Activated CD8-positive, alpha-beta T cell treated with anti-CD3 and anti-CD28 coated beads for 36 hours (primary cell): Measurements from ENCODE around the gene ENG. TPM values are rescaled to one million over a fixed set of nuclear protein-coding genes. Genes with fewer than 3 reads are reported as not detected.
A peak's percentile ranks its signal among the peaks of the same experiment; 100 is the strongest.

Experiments
- ATAC-seq: fragments of 200-7000 bp; cut with Tn5 transposase; one replicate; pipeline ENCODE4 v1.10.0; 2021; ENCODE audit warnings: mild to moderate bottlenecking, moderate library complexity
- CTCF ChIA-PET: fragments of 350-600 bp; sonication (Branson Sonifier 250); formaldehyde crosslinking; loops from one replicate; lab custom pipeline; 2021; ENCODE audit warnings: antibody characterized with exemption; lab: Charles Lee
- POLR2A ChIA-PET: fragments of 350-600 bp; sonication (Branson Sonifier 250); formaldehyde crosslinking; loops from one replicate; lab custom pipeline; 2021; ENCODE audit warnings: antibody characterized with exemption; lab: Charles Lee
- DNase-seq: peaks from one replicate; pipeline ENCODE4 v3.0.0-alpha.2; 2020
- H3K27ac Mint-ChIP-seq: one replicate; pipeline ENCODE4 v1.8.0; 2021; ENCODE audit warnings: mild to moderate bottlenecking, mixed read lengths
- H3K27me3 Mint-ChIP-seq: one replicate; pipeline ENCODE4 v1.8.0; 2021; ENCODE audit warnings: mixed read lengths
- H3K36me3 Mint-ChIP-seq: one replicate; pipeline ENCODE4 v1.8.0; 2021; ENCODE audit warnings: low read depth, mixed read lengths
- H3K4me1 Mint-ChIP-seq: one replicate; pipeline ENCODE4 v1.8.0; 2021; ENCODE audit warnings: low read depth, mixed read lengths
- H3K4me3 Mint-ChIP-seq: one replicate; pipeline ENCODE4 v1.8.0; 2021; ENCODE audit warnings: mild to moderate bottlenecking, moderate library complexity, mixed read lengths
- H3K9me3 Mint-ChIP-seq: one replicate; pipeline ENCODE4 v1.8.0; 2021; ENCODE audit warnings: mixed read lengths
- CTCF ChIP-seq: fragments of 200-600 bp; IDR thresholded peaks from one replicate; pipeline ENCODE4 v1.8.0; 2022; ENCODE audit warnings: antibody characterized with exemption, mild to moderate bottlenecking
- intact Hi-C: fragments of 100-400 bp; cut with micrococcal nuclease; formaldehyde crosslinking; loops from one replicate; pipeline ENCODE4 v1.10.0; 2022
- total RNA-seq, 2 experiments: library from RNA; stranded (reverse); gene quantifications; one replicate each; pipeline ENCODE4 v1.2.3, GENCODE V29; 2021

ENG gene
- total RNA-seq, 2 experiments from 2014 or later = 14.2 to 15.0 TPM

- ChIA-PET CTCF (interaction anchor here (1.2 to 16.0 kb wide), 3 partner anchors 6 to 144 kb away, joined by 4 to 144 read pairs (median 5); partner anchors contain the start of genes CDK9, SH2D3C and TOR2A), POLR2A (interaction anchor here (4.5 kb wide), 1 partner anchor 7 kb away, joined by 32 read pairs; the partner anchor contains the start of gene CDK9)
- Mint-ChIP-seq H3K4me3 (peak overlapping the region; percentile 99), H3K9me3 (no peaks in the 10 kb centered on the region), H3K27ac (peak overlapping the region; percentile 99), H3K36me3 (peaks cover 30% of the 10 kb centered on the region), H3K4me1 (peaks cover 32% of the 10 kb centered on the region), H3K27me3 (no peaks in the 10 kb centered on the region)
- intact Hi-C loops = no loop called here
- no peak for ATAC-seq
- TF ChIP-seq CTCF = no peak
- peak; percentile 61 for DNase-seq
Measured at GRCh38 chr9:127776924-127777289, 77.6 kb downstream of the ENG start.

- Mint-ChIP-seq H3K9me3 (no peaks in the 10 kb centered on the region), H3K27ac (peak overlapping the region; percentile 99), H3K27me3 (no peaks in the 10 kb centered on the region), H3K4me1 (peaks cover 31% of the 10 kb centered on the region), H3K36me3 (peaks cover 33% of the 10 kb centered on the region), H3K4me3 (peak overlapping the region; percentile 99)
- intact Hi-C loops = no loop called here
- ATAC-seq = peak; percentile 50
- TF ChIP-seq CTCF = no peak
- CTCF ChIA-PET = interaction anchor here (1.2 to 16.0 kb wide), 4 partner anchors 7 to 145 kb away, joined by 4 to 144 read pairs (median 8); partner anchors contain the start of genes CDK9, SH2D3C and TOR2A
- POLR2A ChIA-PET = interaction anchor here (0.9 to 4.5 kb wide), 3 partner anchors 8 to 42 kb away, joined by 3 to 32 read pairs (median 8); partner anchors contain the start of genes CDK9 and TOR2A
- peak; percentile 90 for DNase-seq
Measured at GRCh38 chr9:127776195-127776923, 78.1 kb downstream of the ENG start.

- TF ChIP-seq CTCF = no peak
- Mint-ChIP-seq H3K9me3 (no peaks in the 10 kb centered on the region), H3K27me3 (no peaks in the 10 kb centered on the region), H3K27ac (peak overlapping the region; percentile 30), H3K36me3 (peaks cover 43% of the 10 kb centered on the region), H3K4me3 (no peak overlapping the region), H3K4me1 (peaks cover 40% of the 10 kb centered on the region)
- intact Hi-C loops = no loop called here
- DNase-seq (no peak), ATAC-seq (no peak)
- ChIA-PET POLR2A (interaction anchor here (4.5 kb wide), 1 partner anchor 10 kb away, joined by 32 read pairs; the partner anchor contains the start of gene CDK9), CTCF (interaction anchor here (1.3 to 16.0 kb wide), 2 partner anchors 9 to 147 kb away, joined by 4 to 144 read pairs; partner anchors contain the start of genes CDK9 and SH2D3C)
Measured at GRCh38 chr9:127773981-127774380, 80.5 kb downstream of the ENG start.

GRCh38 chr9:127773272-127773671 lies 81.2 kb downstream of the ENG start:
- H3K27ac Mint-ChIP-seq = no peak overlapping the region
- DNase-seq (no peak), ATAC-seq (no peak)
- no peaks in the 10 kb centered on the region for H3K9me3 Mint-ChIP-seq
- intact Hi-C loops = no loop called here
- no peaks in the 10 kb centered on the region for H3K27me3 Mint-ChIP-seq
- H3K4me3 Mint-ChIP-seq = no peak overlapping the region
- CTCF ChIA-PET = interaction anchor here (1.3 to 16.0 kb wide), 2 partner anchors 10 to 148 kb away, joined by 4 to 144 read pairs; partner anchors contain the start of genes CDK9 and SH2D3C
- peaks cover 45% of the 10 kb centered on the region for H3K36me3 Mint-ChIP-seq
- TF ChIP-seq CTCF = no peak
- peaks cover 47% of the 10 kb centered on the region for H3K4me1 Mint-ChIP-seq
- POLR2A ChIA-PET = interaction anchor here (4.5 kb wide), 1 partner anchor 11 kb away, joined by 32 read pairs; the partner anchor contains the start of gene CDK9
